GM21529 (cell line): ENCODE measurements around the gene USP43.

Source experiments
- ATAC-seq: cut with Tn5 transposase; IDR thresholded peaks from one replicate; pipeline ENCODE4 v1.9.1; 2021; ENCODE audit not compliant: unreplicated experiment

Gene USP43

DNA sequence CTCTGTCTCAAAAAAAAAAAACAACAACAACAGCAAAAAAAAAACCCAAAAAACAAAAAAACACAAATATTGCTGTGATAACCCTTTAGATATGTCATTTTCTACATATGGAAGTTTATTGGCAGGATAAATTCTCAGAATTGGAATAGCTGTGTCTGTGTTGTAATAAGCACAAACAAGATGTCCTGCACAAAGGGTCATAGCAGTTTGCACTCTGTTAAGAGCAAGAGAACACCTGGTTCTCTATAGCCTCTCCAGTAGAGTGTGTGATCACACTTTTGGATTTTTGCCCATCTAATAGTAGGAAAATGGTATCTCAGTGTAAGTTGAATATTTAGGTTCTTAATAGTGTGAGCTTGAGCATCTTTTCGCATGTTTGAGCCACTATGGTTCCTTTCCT is 60.4 kb downstream of the USP43 start:
- ATAC-seq: no peak

DNA sequence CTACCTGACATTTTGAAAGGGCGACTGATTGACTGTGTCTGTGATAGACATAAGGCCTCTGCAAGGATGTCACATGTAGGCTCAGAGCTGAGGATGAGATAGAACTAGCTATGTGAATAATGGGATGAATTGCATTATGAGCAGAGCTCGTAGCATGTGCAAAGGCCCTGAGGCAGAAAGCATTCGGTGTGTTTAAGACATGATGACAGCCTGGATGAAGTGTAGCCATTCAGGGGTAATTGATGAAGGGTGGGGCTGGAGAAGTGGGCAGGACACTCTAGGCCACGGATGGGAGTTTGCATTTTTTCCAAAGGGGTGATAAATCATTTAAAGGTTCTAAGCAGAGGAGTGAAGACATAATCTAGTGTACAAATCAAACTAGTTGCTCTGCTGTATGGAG is 62.6 kb downstream of the USP43 start:
- ATAC-seq: no peak

DNA sequence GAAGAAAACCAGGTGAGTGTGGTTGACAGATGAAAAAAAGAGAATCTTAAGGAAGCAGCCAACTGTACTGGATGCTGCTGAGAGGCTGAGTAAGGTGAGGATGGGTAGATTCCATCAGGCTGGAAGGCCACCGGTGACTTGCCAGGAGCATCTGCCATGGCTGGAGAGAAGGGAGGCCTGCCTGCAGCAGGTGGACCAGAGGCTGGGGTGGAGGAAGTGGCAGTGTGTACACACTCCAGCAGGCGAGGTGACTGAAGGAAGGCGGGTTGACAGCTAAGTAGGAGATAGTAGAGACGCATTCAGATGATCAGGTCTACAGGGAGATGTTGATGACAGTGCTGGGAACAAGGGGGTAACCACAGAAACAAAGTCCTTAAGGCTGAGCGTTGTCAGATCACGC is 69.5 kb downstream of the USP43 start:
- no peak for ATAC-seq

DNA sequence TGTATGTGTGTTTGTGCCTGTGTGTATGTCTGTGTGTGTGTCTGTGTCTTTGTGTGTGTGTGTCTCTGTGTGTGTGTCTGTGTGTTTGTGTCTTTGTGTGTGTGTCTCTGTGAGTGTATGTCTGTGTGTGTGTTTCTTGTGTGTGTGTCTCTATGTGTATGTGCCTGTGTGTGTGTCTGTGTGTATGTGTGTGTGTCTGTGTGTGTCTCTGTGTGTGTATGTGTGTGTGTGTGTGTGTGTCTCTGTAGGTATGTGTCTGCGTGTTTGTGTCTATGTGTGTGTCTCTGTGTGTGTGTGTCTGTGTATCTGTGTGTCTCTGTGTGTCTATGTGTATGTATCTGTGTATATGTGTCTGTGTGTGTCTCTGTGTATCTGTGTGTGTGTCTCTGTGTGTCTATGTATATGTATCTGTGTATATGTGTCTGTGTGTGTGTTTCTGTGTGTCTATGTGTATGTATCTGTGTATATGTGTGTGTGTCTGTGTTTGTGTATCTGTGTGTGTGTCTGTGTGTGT is 70.2 kb downstream of the USP43 start:
- ATAC-seq: no peak

DNA sequence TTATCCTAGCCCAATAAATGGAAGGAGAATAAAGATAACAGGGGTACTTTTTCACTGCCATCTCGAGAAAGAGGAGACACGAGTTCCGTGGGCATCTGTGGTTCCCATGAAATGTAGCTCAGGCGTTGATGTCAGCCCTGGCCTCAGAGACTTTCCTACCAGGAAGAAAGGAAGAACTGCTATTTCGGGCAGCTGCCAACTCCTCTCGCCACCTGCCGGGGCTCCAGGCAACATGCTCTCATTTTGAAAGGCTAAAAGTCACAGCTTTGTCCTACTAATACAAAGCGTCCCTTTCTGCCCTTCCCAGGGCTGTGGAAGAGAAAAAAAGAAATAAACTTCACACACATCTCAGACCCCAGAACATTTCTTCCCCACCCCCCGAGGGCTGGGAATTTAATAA is 80.3 kb downstream of the USP43 start:
- ATAC-seq: no peak

DNA sequence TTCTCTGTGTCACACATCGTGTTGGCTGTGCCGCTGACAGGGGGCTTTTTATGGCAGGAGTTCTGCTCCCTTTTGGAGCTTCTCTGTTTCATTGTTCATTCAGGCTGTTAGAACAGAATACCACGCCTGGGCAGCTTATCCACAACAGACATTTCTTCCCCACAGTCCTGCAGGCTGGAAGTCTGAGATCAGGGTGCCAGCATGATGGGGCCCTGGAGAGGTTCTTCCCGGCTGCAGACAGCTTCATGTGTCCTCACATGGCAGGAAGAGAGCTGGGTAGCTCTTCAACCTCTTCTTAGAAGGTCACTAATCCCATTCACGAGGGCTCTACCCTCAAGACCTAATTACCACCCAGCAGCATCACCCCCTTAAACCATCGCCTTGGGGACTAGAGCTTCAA is 81.0 kb downstream of the USP43 start:
- ATAC-seq: no peak

DNA sequence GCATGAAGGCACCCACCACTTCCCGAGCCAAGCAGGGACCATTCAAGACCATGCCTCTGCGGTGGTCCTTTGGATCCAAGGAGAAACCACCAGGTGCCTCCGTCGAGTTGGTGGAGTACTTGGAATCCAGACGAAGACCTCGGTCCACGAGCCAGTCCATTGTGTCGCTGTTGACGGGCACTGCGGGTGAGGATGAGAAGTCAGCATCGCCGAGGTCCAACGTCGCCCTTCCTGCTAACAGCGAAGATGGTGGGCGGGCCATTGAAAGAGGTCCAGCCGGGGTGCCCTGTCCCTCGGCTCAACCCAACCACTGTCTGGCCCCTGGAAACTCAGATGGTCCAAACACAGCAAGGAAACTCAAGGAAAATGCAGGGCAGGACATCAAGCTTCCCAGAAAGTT is 82.7 kb downstream of the USP43 start:
- ATAC-seq: no peak

DNA sequence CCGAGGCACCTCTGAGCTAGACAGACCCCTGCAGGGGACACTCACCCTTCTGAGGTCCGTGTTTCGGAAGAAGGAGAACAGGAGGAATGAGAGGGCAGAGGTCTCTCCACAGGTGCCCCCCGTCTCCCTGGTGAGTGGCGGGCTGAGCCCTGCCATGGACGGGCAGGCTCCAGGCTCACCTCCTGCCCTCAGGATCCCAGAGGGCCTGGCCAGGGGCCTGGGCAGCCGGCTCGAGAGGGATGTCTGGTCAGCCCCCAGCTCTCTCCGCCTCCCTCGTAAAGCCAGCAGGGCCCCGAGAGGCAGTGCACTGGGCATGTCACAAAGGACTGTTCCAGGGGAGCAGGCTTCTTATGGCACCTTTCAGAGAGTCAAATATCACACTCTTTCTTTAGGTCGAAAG is 83.2 kb downstream of the USP43 start:
- no peak for ATAC-seq

DNA sequence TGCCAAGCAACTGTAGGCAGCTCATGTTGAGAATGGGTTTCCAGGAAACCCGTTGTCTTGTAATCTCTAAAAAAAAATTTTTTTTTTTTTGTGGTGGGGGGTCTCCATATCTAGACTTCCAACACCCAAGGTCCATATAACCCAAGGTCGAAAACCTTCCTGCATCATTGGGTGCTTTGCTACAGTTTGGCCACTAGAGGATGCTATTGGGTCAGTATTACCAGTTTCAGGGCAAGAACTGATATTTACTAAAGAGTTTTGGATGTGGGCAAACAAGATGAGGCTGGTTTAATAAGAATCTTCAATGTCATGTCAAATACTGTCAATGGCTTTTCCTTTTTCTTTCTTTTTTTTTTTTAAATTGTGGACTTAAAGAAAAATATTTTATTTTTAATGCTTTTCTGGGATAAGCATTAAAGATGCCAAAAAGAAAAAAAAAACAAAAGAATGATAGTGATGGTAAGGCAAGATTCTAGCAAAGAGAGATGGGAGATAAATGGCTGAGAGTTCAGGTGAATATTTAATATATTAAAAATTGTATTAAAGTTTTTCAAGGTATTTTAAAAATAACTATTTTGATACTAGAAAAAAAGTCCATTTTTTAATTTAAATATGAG is 83.8 kb downstream of the USP43 start:
- no peak for ATAC-seq

DNA sequence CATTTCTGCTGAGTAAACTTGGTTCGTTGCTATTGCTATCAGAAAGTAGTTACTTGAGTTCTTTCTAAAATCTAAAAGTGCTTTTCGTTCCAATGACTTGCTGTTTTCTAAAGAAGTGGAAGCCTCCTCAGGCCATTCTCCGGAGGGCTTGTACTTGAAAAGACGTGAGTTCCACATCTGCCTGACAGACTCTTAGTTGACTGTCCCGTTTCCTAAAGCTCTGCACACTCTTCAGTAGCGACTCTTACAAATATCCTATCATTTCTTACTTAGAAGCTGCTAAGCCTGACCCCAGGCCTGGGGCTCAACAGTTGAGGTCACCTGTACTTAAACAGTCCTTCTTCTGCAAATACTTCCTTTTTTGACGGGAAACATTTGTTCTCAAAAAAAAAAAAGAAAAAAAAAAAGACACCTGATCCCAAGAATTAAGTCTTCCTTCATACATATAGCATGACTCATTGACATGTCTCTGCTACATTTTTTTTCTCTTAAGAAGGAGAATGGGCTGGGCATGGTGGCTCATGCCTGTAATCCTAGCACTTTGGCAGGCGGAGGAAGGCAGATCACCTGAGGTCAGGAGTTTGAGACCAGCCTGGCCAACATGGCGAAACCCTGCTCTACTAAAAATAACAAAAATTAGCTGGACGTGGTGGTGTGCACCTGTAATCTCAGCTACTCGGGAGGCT is 84.6 kb downstream of the USP43 start:
- no peak for ATAC-seq

DNA sequence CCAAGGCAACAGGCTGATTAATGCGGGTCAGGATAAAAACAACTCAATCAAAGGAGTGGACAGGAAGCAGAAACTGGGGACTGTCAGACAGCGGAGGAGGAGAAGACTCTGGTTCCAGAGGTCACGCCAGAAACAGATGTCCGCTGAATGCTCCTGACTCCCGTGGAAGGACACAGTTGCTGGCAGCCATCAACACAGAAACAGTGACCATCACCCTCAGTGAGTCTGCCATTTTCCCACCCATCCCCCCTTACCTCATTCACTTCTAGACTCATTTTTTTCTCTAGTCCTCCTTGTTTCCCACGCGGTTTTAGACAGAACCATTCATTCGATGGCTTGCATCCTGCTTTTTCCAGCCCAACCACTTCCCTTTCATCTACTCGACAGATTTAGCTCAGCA is 105.2 kb downstream of the USP43 start:
- no peak for ATAC-seq

DNA sequence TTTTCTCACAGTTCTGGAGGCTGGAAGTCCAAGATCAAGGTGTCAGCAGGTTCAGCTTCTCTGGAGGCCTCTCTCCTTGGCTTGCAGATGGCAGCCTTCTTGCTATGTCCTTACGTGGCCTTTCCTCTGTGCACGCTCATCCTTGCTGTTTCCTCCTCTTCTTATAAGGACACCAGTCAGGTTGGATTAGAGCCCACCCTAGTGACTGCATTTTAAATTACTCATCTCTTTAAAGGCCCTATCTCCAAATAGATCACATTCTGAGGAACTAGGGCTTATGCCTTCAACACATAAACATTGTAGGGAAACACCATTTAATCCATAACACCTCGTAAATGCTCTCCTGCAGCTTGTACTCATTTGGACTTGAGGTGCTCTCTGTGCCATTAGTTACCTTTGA is 109.8 kb downstream of the USP43 start:
- ATAC-seq: no peak

DNA sequence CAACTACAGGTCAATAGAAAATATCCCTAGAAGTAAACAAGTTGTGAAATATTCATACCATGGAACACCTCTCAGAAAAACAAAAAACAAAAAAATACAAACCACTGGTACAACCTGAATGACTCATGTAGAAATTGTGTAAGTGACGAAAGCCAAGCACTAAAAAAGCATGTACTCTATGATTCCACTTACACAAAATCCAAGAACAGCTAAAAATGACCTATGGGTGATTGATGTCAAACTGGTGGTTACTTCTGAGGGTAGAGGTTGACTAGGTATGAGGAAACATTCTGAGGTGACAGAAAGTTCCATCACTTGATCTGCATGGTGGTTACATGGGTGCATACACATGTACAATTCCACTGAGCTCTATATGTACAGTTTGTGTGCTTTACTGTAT is 114.9 kb downstream of the USP43 start:
- ATAC-seq: no peak

DNA sequence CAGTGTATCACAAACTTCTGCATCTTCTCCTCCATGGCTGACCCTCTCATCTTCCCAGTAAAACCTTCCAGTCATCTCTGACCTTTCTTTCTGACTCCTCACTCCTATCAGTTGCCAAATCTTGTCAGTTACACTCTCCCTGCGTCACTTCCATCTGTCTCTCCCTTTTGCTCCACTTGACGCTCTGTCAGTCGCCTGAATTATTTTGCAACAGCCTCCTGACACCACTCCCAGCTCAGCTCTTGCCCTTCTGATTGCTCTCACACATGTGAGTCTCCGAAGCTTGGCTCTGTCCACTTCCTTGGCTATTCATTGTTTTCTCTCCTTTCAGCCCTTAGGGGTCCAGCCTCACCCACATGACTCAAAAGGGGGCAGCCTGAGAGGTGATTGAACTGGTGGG is 118.3 kb downstream of the USP43 start:
- no peak for ATAC-seq

DNA sequence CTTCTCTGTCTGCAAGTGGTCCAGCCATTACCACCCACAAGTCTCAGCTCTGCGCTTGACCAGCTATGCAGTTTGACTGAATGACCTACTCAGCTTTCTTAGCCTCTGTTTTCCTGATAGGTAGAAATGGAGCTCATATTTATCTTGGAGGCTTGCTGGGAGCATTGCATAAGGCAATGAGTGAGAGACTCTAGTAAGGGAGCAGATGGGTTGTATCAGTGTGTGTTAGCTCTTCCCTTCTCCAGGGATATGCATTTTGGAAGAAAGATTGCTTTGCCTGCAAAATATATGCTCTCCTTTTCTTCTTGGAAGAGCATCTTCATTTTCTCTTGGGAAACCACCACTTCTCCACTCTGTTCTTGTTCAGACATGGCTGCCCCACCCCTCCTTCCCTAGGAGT is 120.0 kb downstream of the USP43 start:
- ATAC-seq: no peak

DNA sequence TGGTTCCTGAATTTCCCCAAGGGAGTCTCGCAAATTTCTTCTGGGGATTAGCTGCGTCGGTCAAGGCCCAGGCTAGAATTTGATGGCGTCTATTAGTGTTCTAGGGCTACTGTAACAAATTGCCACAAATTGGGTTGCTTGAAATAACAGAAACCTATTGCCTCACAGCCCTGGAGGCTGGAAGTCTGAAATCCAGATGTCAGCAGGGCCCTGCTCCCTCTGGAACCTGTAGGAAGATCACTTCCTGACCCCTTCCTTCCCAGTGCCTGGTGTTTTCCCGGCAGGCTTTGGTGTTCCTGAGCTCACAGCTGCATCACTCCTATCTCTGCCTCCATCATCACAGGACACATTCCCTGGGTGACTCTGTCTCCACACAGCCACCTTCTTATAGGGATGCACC is 121.7 kb downstream of the USP43 start:
- ATAC-seq: no peak

DNA sequence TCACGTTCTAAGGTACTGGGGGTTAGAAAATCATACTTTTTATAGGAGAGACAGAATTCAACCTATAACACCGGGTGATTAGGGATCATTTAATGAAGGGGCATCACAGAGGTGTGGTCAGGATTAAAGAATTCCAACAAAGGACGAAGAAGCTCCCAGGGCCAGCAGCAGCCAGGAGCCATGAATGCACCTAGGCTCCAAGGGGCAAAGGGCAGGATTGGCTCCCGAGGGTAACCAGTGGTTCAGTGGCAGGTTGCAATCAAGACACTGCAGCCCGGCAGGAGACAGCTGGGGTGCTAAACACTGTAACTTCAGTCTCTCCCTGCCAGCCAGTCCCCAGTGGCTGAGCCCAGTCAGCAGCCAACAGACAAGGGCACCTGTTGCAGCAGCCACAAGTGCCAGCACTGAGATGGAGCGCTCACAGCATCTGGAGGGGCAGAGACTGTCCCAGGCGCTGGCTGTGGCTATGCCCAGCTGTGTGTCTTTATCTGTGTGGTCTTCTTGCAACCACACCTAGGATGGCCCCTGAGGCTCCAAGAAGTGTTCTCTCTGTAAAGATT is 122.2 kb downstream of the USP43 start:
- ATAC-seq: no peak

DNA sequence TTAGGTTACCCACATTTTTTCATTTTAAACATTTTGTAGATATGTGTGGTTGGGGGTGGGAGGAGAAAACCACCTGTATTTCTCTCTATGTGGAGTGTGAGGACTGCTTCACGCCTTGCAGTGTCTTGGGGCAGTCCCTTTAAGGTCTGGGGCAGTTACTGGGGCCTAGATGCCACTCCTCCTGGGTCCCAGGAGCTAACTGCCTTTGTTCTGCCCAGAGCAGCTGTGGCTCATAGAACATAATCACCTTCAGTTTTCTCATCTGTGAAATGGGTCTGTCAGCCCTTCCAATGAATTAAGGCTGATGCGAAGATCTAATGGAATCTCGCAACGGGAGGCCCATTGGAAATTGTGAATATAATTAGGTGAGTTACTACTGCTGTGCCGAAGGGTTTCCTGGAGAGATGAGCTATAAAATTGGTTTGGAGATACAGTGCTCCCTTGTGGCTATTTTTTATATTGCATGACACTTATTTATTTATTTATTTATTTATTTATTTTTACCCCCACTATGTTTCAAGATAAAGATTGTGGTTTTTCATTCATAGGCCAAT is 123.1 kb downstream of the USP43 start:
- ATAC-seq: no peak

DNA sequence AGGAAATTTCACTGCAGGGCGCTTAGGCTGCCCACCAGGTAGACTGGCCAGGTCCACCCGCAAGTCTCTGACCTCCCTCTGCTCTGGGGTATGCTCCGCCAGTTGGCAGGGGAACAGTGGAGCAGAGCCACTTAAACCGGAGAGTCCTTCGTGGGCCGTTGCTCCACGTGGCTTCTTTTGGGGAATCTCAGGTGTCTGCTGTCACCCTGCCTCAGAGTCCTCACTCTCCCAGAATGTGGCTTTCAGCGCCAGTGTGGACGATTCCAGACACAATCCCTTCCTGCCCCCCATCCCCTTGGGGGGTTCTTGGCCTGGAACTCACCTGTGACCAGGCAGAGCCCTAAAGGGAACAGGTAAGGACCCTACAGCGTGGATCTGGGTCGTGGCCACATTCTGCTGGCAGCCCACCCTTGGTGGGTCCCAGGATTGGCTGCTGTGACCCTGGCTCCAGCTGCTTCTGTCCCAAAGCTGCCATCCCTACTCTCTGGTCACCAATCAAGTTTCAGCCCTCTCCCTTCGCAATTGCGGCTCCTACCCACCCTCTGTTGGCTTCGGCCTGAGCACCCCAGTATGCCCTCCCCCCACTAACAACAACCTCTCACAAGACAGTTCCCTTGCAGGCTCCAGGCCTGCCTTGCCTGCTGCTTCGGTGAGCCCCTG is 123.8 kb downstream of the USP43 start:
- no peak for ATAC-seq

DNA sequence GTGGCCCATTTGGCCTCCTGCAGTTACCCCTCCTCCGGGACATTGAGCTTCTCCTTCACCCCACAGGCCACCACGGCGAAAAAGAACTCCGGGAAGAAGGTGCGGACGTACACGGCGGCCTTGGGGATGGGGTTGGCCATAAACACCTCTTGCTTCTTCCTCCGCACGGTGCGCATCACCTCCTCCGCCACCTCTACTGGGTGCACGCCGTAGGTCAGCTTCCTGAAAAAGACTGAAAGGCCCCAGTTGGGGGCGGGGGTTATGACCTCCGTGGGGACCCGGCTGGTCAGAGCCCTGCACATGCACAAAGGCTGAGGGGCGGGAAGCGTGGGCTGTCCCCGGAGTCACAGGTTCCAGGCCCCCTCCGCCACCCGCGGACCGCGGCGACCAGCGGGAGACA is 126.1 kb downstream of the USP43 start:
- ATAC-seq: no peak

DNA sequence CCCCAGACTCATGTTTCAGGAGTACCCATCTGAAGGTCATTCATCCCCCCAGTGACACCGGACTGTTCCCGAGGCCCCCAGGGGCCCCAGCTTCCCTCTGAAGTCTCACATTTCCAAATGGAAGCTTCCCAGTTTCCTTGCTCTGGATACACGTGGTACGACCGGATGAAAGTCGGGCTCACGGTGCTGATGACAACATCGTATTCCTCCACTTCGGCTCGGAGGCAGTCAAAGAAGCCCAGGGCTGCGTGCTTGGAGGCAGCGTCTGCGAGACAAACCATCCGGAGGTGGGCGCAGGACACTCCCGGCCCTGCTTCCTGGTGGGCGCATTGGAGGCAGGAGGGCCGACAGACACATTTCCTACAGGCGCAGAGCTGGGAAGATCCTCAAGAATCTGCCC is 127.3 kb downstream of the USP43 start:
- no peak for ATAC-seq

DNA sequence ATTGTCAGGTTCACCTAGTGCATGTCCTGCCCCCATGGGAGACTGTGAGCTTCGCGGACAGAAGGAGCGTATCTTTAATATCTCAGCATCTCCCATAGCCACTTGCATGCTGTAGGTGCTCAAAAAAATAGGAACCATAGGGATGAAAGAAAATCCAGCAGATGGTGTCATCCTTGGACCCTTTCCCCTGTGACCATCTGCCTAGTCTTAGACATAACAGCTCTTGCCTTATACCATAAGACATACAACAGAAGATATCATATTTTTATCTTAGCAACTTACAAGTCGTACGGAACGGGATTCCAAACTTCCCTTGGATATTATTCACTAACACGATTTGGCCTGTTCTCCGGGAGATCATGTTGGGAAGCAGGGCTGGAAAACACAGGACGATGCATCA is 131.6 kb downstream of the USP43 start:
- no peak for ATAC-seq
